Peyer's patch (tissue), 4 donors: ENCODE data around the gene CCDC88A.

ENCODE experiments used
- POLR2A ChIP-seq, 2 donors: fragments of 450-650 bp; IDR thresholded peaks; one replicate each; pipeline ENCODE4 v1.5.1; 2017; ENCODE audit warnings: antibody characterized with exemption in 2 of 2, mild to moderate bottlenecking in 2 of 2, moderate library complexity in 2 of 2
- TF ChIP-seq, protein P1 (sequence below), 6 experiments: fragments of 450-650 bp in 4 of 6; fragments of 200-600 bp in 2 of 6; sonication (generic) in 1 of 6; IDR thresholded peaks; one replicate each; pipeline ENCODE4 v1.5.1; 2017 to 2019; ENCODE audit warnings: antibody characterized with exemption in 6 of 6, mild to moderate bottlenecking in 3 of 6, moderate library complexity in 1 of 6

DNA sequence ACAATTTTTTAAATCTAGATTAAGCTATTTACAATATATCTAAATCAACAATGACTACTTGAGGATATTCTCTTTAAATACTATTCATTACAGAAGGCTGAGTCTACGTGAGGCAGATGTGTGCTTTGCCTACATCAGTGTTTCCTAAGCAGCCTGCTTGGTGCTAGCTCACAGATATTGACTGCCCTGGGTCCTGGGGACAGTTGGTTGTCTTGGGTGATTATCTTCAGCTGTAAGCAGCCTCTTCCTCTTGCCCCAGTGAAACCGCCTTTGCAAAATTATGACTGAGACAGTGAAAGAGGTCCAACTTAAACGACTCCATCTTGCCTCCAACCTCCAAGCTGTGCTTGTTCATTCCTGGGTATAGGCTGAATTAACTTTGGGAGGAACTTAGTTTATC lies 39.6 kb upstream of the CCDC88A start:
- TF ChIP-seq POLR2A (IDR thresholded peaks at IDR 0.05): no peak
- TF ChIP-seq, protein P1, sequence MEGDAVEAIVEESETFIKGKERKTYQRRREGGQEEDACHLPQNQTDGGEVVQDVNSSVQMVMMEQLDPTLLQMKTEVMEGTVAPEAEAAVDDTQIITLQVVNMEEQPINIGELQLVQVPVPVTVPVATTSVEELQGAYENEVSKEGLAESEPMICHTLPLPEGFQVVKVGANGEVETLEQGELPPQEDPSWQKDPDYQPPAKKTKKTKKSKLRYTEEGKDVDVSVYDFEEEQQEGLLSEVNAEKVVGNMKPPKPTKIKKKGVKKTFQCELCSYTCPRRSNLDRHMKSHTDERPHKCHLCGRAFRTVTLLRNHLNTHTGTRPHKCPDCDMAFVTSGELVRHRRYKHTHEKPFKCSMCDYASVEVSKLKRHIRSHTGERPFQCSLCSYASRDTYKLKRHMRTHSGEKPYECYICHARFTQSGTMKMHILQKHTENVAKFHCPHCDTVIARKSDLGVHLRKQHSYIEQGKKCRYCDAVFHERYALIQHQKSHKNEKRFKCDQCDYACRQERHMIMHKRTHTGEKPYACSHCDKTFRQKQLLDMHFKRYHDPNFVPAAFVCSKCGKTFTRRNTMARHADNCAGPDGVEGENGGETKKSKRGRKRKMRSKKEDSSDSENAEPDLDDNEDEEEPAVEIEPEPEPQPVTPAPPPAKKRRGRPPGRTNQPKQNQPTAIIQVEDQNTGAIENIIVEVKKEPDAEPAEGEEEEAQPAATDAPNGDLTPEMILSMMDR (IDR thresholded peaks at IDR 0.05): no peak
